Measurements from ENCODE around the gene LRRC4C. TPM values are rescaled to one million over a fixed set of nuclear protein-coding genes. Genes with fewer than 3 reads are reported as not detected.

Gene LRRC4C
- total RNA-seq, 1 experiment from 2014 or later, result 0.13 TPM

GRCh38 chr11:40838181-40838683 lies 621.2 kb downstream of the LRRC4C start:
- no peak overlapping the region for H2AFZ ChIP-seq (ENCODE audit: low read length)
- H3K27me3 ChIP-seq (ENCODE audit: insufficient read depth, low read length), result no peaks in the 10 kb centered on the region
- Mint-ChIP-seq H3K4me3 (no peak overlapping the region), H3K9me3 (no peaks in the 10 kb centered on the region), H3K4me1 (peaks cover 18 to 19% of the 10 kb centered on the region in 2 experiments), H3K27me3 (ENCODE audit: low read depth) (peaks cover 3% of the 10 kb centered on the region), H3K27ac (no peak overlapping the region), H3K36me3 (ENCODE audit: insufficient read depth in 1 of 3, low read depth in 3 of 3) (no peaks in the 10 kb centered on the region)
- no peak overlapping the region for H3K56ac ChIP-seq (ENCODE audit: insufficient read length, low read depth, low read length)
- no peaks in the 10 kb centered on the region for H3K79me1 ChIP-seq (ENCODE audit: insufficient read depth, low read depth, low read length, poor library complexity, severe bottlenecking)
- no peak overlapping the region for H3K27ac ChIP-seq (ENCODE audit: insufficient read length, low read depth, low read length)
- H3K23me2 ChIP-seq (ENCODE audit: insufficient read length, low read depth, low read length, poor library complexity, severe bottlenecking), result no peaks in the 10 kb centered on the region
- no peak overlapping the region for H3K4ac ChIP-seq (ENCODE audit: low read depth, low read length)
- WGBS (ENCODE audit: extremely low coverage, insufficient read length, low lambda C conversion rate), result no CpG with 5 or more reads among the region's 1 CpG
- no peak overlapping the region for H2BK5ac ChIP-seq (ENCODE audit: insufficient read length, low read length)
- H2BK20ac ChIP-seq (ENCODE audit: low read depth, low read length, poor library complexity, severe bottlenecking), result no peak overlapping the region
- DNase-seq, result no peak
- no peak overlapping the region for H3K4me2 ChIP-seq (ENCODE audit: insufficient read depth, insufficient read length, low read length)
- H3K79me2 ChIP-seq (ENCODE audit: insufficient read depth, low read length), result no peaks in the 10 kb centered on the region
- no peaks in the 10 kb centered on the region for H4K20me1 ChIP-seq (ENCODE audit: control insufficient read depth, insufficient read depth, insufficient read length)
- no peak overlapping the region for H3K18ac ChIP-seq (ENCODE audit: insufficient read length, low read depth, low read length)
- H3K4me1 ChIP-seq (ENCODE audit: insufficient read depth, low read length), result no peaks in the 10 kb centered on the region; the same call in 1 of the 2 replicates
- no peak overlapping the region for H4K91ac ChIP-seq (ENCODE audit: insufficient read length, low read depth, low read length)
- no peak overlapping the region for H2BK12ac ChIP-seq (ENCODE audit: insufficient read length, low read depth, low read length)
- H2AK5ac ChIP-seq (ENCODE audit: insufficient read length, low read length), result no peak overlapping the region
- no peak overlapping the region for H3K9ac ChIP-seq (ENCODE audit: extremely low read depth, insufficient read length, low read length)
- H4K5ac ChIP-seq (ENCODE audit: insufficient read length, low read depth, low read length), result no peak overlapping the region
- H2BK15ac ChIP-seq (ENCODE audit: low read depth, low read length), result no peak overlapping the region
- H3T11ph ChIP-seq (ENCODE audit: low read length), result no peak overlapping the region
- no peak overlapping the region for H3K23ac ChIP-seq (ENCODE audit: insufficient read length, low read depth, low read length)
- TF ChIP-seq CTCF (conservative IDR thresholded peaks at IDR 0.05), result no peak
- H3K14ac ChIP-seq (ENCODE audit: insufficient read depth, low read length), result no peak overlapping the region
- H4K8ac ChIP-seq (replicated peaks; ENCODE audit: insufficient read length, low read depth, low read length), result no peak overlapping the region
- H3K9me3 ChIP-seq (ENCODE audit: control insufficient read depth, low read depth, low read length), result no peaks in the 10 kb centered on the region
- H2BK120ac ChIP-seq (ENCODE audit: low read depth, low read length, poor library complexity, severe bottlenecking), result no peak overlapping the region

All from H9 (cell line).